ENCODE results near the gene NOX5. TPM values are rescaled to one million over a fixed set of nuclear protein-coding genes. Genes with fewer than 3 reads are reported as not detected.

Gene NOX5
- total and polyA plus RNA-seq, 2 experiments from 2014 or later, result 0.11 TPM; not detected in 1

DNA sequence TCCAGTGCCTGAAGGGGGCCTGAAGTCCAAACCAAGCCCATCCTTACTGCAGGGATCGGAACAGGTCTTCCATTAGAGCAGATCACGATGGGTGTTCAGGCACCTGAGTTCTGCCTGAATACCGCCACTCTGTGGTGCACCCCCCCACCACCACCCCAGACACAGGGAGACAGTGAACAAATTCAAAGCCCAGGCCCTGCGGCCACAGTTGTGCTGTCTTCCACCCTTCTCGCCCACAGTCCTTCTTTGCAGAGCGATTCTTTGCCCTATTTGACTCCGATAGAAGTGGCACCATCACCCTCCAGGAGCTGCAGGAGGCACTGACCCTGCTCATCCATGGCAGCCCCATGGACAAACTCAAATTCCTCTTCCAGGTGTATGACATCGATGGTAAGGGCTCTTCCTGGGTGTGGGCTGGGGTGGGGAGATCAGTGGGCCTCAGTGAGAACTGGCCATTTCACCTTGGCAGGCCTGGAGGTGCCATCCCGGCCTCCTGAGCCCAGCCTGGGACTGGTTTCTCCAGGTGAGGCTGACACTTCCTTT lies 13.6 kb downstream of the NOX5 start:
- no peaks in the 10 kb centered on the region for H4K20me1 ChIP-seq (ENCODE audit: insufficient read depth)
- H3K27ac ChIP-seq, result no peak overlapping the region
- no peak overlapping the region for H3K4me2 ChIP-seq (ENCODE audit: unreplicated experiment)
- 97 to 99% methylated on average over 9 of the region's 9 CpGs for WGBS, 2 experiments (ENCODE audit: low coverage in 1 of 2, low lambda C conversion rate in 2 of 2, missing lambda C conversion rate in 2 of 2)
- H3K27me3 ChIP-seq (replicated peaks; ENCODE audit: insufficient read depth), result no peaks in the 10 kb centered on the region
- no peaks in the 10 kb centered on the region for H3K79me2 ChIP-seq (ENCODE audit: insufficient read depth)
- no peak overlapping the region for H3K4me3 ChIP-seq
- in situ Hi-C loops (cut with MboI), result no loop called here
- no peak overlapping the region for H3K9ac ChIP-seq
- H2AFZ ChIP-seq, result no peak overlapping the region
- DNase-seq, result no peak
- H3K9me2 ChIP-seq (ENCODE audit: insufficient read depth), result no peaks in the 10 kb centered on the region
- no peak for TF ChIP-seq EZH2 (IDR thresholded peaks at IDR 0.05; ENCODE audit: insufficient read depth, poor library complexity, severe bottlenecking)
- no peak for TF ChIP-seq EZH2phosphoT487 (IDR thresholded peaks at IDR 0.05; ENCODE audit: insufficient read depth, low read depth)
- H3K4me1 ChIP-seq (ENCODE audit: insufficient read depth), result peaks cover 18% of the 10 kb centered on the region
- no peaks in the 10 kb centered on the region for H3K9me3 ChIP-seq (ENCODE audit: low read depth)
- peaks cover 18% of the 10 kb centered on the region for H3F3A ChIP-seq (ENCODE audit: insufficient read depth)
- H3K36me3 ChIP-seq (ENCODE audit: low read depth), result no peaks in the 10 kb centered on the region

DNA sequence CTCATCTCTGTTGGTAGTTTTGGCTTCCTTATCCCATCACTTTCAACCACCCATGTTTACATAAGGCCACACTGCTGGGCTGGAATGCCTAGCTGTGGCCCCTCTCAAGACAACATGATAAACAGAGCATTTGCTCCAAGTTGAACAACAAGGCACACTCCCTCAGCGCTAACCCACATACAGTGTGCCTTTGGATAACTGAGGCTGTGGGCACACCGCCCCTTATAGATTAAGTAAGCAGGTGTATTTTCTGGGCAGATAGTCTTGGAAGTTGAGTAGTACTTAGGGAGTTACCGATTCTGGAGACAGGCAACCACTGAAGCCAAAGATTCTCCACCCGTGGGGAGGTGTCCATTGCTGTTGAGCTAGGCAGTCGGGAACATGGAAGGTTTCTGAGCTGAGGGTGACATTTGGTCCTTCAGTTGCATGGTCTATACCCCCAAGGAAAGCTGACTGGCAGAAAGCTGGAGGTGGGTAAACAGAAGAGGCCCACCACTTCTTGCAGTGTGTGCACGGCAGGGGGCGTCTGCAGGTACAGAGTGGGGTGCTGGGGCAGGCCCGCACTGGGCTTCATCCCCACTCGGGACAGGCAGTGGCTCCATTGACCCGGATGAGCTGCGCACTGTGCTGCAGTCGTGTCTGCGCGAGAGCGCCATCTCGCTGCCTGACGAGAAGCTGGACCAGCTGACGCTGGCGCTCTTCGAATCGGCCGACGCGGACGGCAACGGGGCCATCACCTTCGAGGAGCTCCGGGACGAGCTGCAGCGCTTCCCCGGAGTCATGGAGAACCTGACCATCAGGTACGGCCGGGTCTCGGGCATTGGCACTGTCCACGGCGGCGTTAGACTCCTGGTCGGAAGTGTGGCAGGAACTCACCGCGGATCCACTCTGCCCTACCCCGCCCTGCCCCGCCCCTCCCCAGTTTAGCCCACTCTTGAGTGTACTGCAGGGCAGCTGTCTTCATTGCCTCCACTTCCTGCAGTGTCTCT lies 16.8 kb downstream of the NOX5 start:
- no peak overlapping the region for H2AFZ ChIP-seq

DNA sequence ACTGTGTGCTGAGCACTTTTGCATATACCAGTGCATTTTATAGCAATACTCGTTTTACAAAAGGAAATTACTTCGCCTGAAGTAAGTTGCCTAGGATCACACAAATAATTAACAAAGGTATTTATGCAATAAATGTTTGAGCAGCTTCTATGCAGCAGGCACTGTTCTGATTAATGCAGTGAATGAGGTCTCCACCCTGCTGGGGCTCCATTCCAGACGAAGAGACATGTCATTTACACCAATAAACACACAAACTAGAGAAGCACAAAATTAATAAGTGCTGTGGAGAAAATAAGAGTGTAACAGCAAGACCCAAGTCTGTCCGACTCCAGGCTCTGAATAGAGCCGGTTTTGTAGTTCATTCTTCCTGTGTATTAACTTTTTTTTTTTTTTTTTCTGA lies 17.5 kb downstream of the NOX5 start:
- Histone ChIP-seq H3K9ac (no peak overlapping the region), H3K4me2 (ENCODE audit: unreplicated experiment) (peak overlapping the region; percentile 72), H3K9me3 (ENCODE audit: low read depth) (no peaks in the 10 kb centered on the region), H3K4me1 (ENCODE audit: insufficient read depth) (peaks cover 13% of the 10 kb centered on the region), H3F3A (ENCODE audit: insufficient read depth) (peaks cover 10% of the 10 kb centered on the region; the same call in 1 of the 2 replicates), H3K9me2 (ENCODE audit: insufficient read depth) (no peaks in the 10 kb centered on the region), H3K27ac (no peak overlapping the region), H3K36me3 (ENCODE audit: low read depth) (no peaks in the 10 kb centered on the region), H2AFZ (no peak overlapping the region), H3K4me3 (peak overlapping the region; percentile 49), H4K20me1 (ENCODE audit: insufficient read depth) (no peaks in the 10 kb centered on the region), H3K79me2 (ENCODE audit: insufficient read depth) (no peaks in the 10 kb centered on the region), H3K27me3 (replicated peaks; ENCODE audit: insufficient read depth) (0 out of 2 replicates have a peak, but pooled peaks cover 5% of the 10 kb centered on the region)
- TF ChIP-seq EZH2phosphoT487 (IDR thresholded peaks at IDR 0.05; ENCODE audit: insufficient read depth, low read depth), result no peak
- no peak for TF ChIP-seq EZH2 (IDR thresholded peaks at IDR 0.05; ENCODE audit: insufficient read depth, poor library complexity, severe bottlenecking)
- in situ Hi-C loops (cut with MboI), result no loop called here
- 10 to 11% methylated on average over 5 of the region's 5 CpGs for WGBS, 2 experiments (ENCODE audit: low coverage in 1 of 2, low lambda C conversion rate in 2 of 2, missing lambda C conversion rate in 2 of 2)
- peak; percentile 39 for DNase-seq

More for the DNA sequence above, 16.8 kb downstream of the NOX5 start:
- Histone ChIP-seq H3K9me2 (ENCODE audit: insufficient read depth) (no peaks in the 10 kb centered on the region), H4K20me1 (ENCODE audit: insufficient read depth) (no peaks in the 10 kb centered on the region), H3K9ac (no peak overlapping the region), H3K4me2 (ENCODE audit: unreplicated experiment) (peak overlapping the region; percentile 72), H3K27ac (no peak overlapping the region), H3K4me1 (ENCODE audit: insufficient read depth) (peaks cover 13% of the 10 kb centered on the region), H3K4me3 (peak overlapping the region; percentile 49), H3K9me3 (ENCODE audit: low read depth) (no peaks in the 10 kb centered on the region), H3K79me2 (ENCODE audit: insufficient read depth) (no peaks in the 10 kb centered on the region), H3F3A (ENCODE audit: insufficient read depth) (peaks cover 14% of the 10 kb centered on the region), H3K27me3 (replicated peaks; ENCODE audit: insufficient read depth) (0 out of 2 replicates have a peak, but pooled peaks cover 4% of the 10 kb centered on the region), H3K36me3 (ENCODE audit: low read depth) (no peaks in the 10 kb centered on the region)
- DNase-seq, result peak; percentile 76
- 16% methylated on average over 34 to 42 of the region's 42 CpGs for WGBS, 2 experiments (ENCODE audit: low coverage in 1 of 2, low lambda C conversion rate in 2 of 2, missing lambda C conversion rate in 2 of 2)
- no peak for TF ChIP-seq EZH2 (IDR thresholded peaks at IDR 0.05; ENCODE audit: insufficient read depth, poor library complexity, severe bottlenecking)
- no peak for TF ChIP-seq EZH2phosphoT487 (IDR thresholded peaks at IDR 0.05; ENCODE audit: insufficient read depth, low read depth)
- in situ Hi-C loops (cut with MboI), result no loop called here

DNA sequence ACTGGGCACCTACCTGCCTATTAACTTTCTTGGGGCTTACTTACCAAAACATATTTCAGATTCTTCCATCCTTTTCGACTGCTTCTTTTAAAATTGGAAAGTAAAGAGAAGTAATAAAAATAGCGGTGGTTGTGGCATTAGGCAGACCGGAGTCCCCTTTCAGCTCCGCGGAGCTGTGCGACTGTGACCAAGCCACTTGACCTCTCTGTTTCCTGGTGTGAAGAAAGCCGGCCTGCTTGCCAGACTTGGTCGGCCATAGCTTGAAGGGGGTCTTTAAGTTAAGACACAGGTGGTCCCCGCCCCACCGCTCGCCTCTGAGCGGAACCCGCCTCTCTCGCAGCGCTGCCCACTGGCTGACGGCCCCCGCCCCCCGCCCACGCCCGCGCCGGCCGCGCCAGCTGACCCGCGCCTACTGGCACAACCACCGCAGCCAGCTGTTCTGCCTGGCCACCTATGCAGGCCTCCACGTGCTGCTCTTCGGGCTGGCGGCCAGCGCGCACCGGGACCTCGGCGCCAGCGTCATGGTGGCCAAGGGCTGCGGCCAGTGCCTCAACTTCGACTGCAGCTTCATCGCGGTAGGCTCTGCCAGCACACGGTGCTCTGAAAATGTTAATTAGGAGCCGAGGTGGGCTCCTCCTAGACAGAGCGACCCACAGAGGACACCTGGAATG lies 18.3 kb downstream of the NOX5 start:
- Histone ChIP-seq H3K27me3 (replicated peaks; ENCODE audit: insufficient read depth) (0 out of 2 replicates have a peak, but pooled peaks cover 5% of the 10 kb centered on the region), H2AFZ (no peak overlapping the region), H4K20me1 (ENCODE audit: insufficient read depth) (no peaks in the 10 kb centered on the region), H3K4me2 (ENCODE audit: unreplicated experiment) (no peak overlapping the region), H3K9me2 (ENCODE audit: insufficient read depth) (no peaks in the 10 kb centered on the region), H3K9me3 (ENCODE audit: low read depth) (no peaks in the 10 kb centered on the region), H3K4me3 (no peak overlapping the region), H3K27ac (no peak overlapping the region), H3K4me1 (ENCODE audit: insufficient read depth) (peaks cover 13% of the 10 kb centered on the region), H3K9ac (no peak overlapping the region), H3K36me3 (ENCODE audit: low read depth) (no peaks in the 10 kb centered on the region), H3K79me2 (ENCODE audit: insufficient read depth) (no peaks in the 10 kb centered on the region), H3F3A (ENCODE audit: insufficient read depth) (peaks cover 10% of the 10 kb centered on the region; the same call in 1 of the 2 replicates)
- in situ Hi-C loops (cut with MboI), result no loop called here
- 94% methylated on average over 23 to 43 of the region's 43 CpGs for WGBS, 2 experiments (ENCODE audit: low coverage in 1 of 2, low lambda C conversion rate in 2 of 2, missing lambda C conversion rate in 2 of 2)
- DNase-seq, result no peak
- TF ChIP-seq EZH2 (IDR thresholded peaks at IDR 0.05; ENCODE audit: insufficient read depth, poor library complexity, severe bottlenecking), result no peak
- no peak for TF ChIP-seq EZH2phosphoT487 (IDR thresholded peaks at IDR 0.05; ENCODE audit: insufficient read depth, low read depth)

Data from GM23248 (cell line).